ENCODE results near the gene SNX8.

SNX8 gene

DNA sequence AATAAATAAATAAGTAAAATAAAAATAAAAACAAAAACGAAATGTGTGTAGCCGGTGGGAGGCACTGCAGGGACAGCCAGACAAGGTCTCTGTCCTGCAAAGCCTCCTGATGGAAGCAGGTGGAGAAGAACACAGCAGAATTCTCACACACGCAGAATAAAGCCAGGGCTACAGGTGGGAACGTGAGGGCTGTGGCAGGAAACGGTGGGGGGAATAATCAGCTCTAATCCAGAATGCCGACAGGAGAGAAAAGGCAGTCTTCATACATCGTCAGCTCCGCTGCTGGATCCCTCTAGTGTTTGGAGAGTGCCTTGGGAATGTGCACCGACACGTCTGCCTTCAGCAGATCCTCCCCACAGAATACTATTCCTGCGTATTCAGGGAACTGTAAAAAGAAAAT lies 6.8 kb upstream of the SNX8 start:
- TF ChIP-seq EGR1 (IDR thresholded peaks at IDR 0.05) = no peak
- no peak for TF ChIP-seq TCF12 (IDR thresholded peaks at IDR 0.05; ENCODE audit: low read depth)
- no peak for TF ChIP-seq RAD21 (IDR thresholded peaks at IDR 0.05; ENCODE audit: low read depth)
- no peak for TF ChIP-seq CREB1 (IDR thresholded peaks at IDR 0.05; ENCODE audit: low read depth)
- no peak for TF ChIP-seq ZBTB7A (IDR thresholded peaks at IDR 0.05; ENCODE audit: low read depth)
- no peak for TF ChIP-seq CEBPB (IDR thresholded peaks at IDR 0.05)
- TF ChIP-seq, protein P1, sequence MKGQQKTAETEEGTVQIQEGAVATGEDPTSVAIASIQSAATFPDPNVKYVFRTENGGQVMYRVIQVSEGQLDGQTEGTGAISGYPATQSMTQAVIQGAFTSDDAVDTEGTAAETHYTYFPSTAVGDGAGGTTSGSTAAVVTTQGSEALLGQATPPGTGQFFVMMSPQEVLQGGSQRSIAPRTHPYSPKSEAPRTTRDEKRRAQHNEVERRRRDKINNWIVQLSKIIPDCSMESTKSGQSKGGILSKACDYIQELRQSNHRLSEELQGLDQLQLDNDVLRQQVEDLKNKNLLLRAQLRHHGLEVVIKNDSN (IDR thresholded peaks at IDR 0.05) = no peak
- no peak for TF ChIP-seq TAF1 (IDR thresholded peaks at IDR 0.05; ENCODE audit: low read depth)
- no peak for TF ChIP-seq NFIC (IDR thresholded peaks at IDR 0.05)
- no peak for TF ChIP-seq TEAD4 (IDR thresholded peaks at IDR 0.05)
- TF ChIP-seq, protein P2, sequence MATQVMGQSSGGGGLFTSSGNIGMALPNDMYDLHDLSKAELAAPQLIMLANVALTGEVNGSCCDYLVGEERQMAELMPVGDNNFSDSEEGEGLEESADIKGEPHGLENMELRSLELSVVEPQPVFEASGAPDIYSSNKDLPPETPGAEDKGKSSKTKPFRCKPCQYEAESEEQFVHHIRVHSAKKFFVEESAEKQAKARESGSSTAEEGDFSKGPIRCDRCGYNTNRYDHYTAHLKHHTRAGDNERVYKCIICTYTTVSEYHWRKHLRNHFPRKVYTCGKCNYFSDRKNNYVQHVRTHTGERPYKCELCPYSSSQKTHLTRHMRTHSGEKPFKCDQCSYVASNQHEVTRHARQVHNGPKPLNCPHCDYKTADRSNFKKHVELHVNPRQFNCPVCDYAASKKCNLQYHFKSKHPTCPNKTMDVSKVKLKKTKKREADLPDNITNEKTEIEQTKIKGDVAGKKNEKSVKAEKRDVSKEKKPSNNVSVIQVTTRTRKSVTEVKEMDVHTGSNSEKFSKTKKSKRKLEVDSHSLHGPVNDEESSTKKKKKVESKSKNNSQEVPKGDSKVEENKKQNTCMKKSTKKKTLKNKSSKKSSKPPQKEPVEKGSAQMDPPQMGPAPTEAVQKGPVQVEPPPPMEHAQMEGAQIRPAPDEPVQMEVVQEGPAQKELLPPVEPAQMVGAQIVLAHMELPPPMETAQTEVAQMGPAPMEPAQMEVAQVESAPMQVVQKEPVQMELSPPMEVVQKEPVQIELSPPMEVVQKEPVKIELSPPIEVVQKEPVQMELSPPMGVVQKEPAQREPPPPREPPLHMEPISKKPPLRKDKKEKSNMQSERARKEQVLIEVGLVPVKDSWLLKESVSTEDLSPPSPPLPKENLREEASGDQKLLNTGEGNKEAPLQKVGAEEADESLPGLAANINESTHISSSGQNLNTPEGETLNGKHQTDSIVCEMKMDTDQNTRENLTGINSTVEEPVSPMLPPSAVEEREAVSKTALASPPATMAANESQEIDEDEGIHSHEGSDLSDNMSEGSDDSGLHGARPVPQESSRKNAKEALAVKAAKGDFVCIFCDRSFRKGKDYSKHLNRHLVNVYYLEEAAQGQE (IDR thresholded peaks at IDR 0.05; ENCODE audit: low read depth) = no peak
- TF ChIP-seq EP300 (IDR thresholded peaks at IDR 0.05; ENCODE audit: borderline replicate concordance) = no peak
- no peak for TF ChIP-seq FOXM1 (IDR thresholded peaks at IDR 0.05; ENCODE audit: borderline replicate concordance, low read depth)
- TF ChIP-seq YY1 (IDR thresholded peaks at IDR 0.05; ENCODE audit: low read depth) = no peak
- TF ChIP-seq, protein P3, sequence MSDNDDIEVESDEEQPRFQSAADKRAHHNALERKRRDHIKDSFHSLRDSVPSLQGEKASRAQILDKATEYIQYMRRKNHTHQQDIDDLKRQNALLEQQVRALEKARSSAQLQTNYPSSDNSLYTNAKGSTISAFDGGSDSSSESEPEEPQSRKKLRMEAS (IDR thresholded peaks at IDR 0.05) = no peak

DNA sequence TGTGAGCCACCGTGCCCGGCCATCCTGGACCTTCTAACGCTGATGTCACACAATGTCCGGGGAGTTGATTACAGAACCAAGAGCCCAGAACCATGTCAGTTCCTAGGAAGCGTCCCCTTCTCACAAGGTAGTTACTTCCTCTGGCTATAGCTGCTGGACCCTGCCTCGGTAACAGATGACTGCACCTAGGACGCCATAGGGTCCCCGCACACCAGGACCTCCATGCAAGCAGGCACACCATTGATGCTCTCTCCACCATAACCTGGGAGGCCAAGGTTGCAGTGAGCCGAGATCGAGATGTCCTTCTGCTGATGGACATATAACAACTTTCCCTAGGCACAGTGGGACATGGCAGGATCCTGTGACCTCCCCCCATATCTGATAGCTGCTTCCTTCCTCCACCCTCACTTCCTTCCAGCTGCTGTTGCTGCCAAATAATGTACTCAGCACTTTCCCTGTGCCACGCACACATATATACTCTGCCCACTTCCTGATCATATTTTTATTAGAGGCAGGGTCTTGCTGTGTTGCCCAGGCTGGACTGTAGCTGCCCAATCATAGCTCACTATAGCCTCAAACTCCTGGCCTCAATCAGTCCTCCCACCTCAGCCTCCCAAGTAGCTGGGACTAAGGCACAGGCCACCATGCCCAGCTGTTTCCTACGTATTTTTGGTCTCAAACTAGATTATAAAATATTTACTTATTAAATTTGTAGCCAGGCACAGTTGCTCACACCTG lies 3.5 kb upstream of the SNX8 start:
- no peak for TF ChIP-seq TAF1 (IDR thresholded peaks at IDR 0.05; ENCODE audit: low read depth)
- TF ChIP-seq CEBPB (IDR thresholded peaks at IDR 0.05) = no peak
- TF ChIP-seq EGR1 (IDR thresholded peaks at IDR 0.05) = no peak
- TF ChIP-seq, protein P1 (IDR thresholded peaks at IDR 0.05) = no peak
- no peak for TF ChIP-seq EP300 (IDR thresholded peaks at IDR 0.05; ENCODE audit: borderline replicate concordance)
- TF ChIP-seq YY1 (IDR thresholded peaks at IDR 0.05; ENCODE audit: low read depth) = no peak
- TF ChIP-seq, protein P2 (IDR thresholded peaks at IDR 0.05; ENCODE audit: low read depth) = no peak
- no peak for TF ChIP-seq TEAD4 (IDR thresholded peaks at IDR 0.05)
- TF ChIP-seq RAD21 (IDR thresholded peaks at IDR 0.05; ENCODE audit: low read depth) = no peak
- TF ChIP-seq TCF12 (IDR thresholded peaks at IDR 0.05; ENCODE audit: low read depth) = no peak
- TF ChIP-seq FOXM1 (IDR thresholded peaks at IDR 0.05; ENCODE audit: borderline replicate concordance, low read depth) = no peak
- TF ChIP-seq CREB1 (IDR thresholded peaks at IDR 0.05; ENCODE audit: low read depth) = no peak
- no peak for TF ChIP-seq ZBTB7A (IDR thresholded peaks at IDR 0.05; ENCODE audit: low read depth)
- TF ChIP-seq NFIC (IDR thresholded peaks at IDR 0.05) = no peak
- TF ChIP-seq, protein P3 (IDR thresholded peaks at IDR 0.05) = no peak

DNA sequence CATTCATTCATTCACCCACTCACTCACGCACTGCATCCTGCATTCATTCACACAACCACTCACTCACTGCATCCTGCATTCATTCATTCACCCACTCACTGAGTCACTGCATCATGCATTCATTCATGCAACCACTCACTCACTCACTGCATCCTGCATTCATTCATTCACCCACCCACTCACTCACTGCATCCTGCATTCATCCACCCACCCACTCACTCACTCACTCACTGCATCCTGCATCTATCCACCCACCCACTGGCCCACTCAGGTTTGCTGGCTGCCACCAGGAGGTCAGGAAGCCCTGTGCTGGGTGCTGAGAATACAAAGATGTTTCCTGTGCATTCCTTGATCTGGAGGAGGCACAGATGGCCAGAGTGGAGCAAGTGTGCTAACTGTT lies 2.3 kb upstream of the SNX8 start:
- no peak for TF ChIP-seq TAF1 (IDR thresholded peaks at IDR 0.05; ENCODE audit: low read depth)
- TF ChIP-seq, protein P1 (IDR thresholded peaks at IDR 0.05) = no peak
- TF ChIP-seq TCF12 (IDR thresholded peaks at IDR 0.05; ENCODE audit: low read depth) = no peak
- no peak for TF ChIP-seq RAD21 (IDR thresholded peaks at IDR 0.05; ENCODE audit: low read depth)

DNA sequence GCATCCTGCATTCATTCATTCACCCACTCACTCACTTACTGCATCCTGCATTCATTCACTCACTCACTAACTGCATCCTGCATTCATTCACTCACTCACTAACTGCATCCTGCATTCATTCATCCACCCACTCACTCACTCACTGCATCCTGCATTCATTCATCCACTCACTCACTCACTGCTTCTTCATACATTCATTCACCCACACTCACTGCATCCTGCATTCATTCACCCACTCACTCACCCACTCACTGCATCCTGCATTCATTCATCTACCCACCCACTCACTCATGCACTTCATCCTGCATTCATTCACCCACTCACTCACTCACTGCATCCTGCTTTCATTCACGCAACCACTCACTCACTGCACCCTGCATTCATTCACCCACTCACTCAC lies 1.5 kb upstream of the SNX8 start:
- no peak for TF ChIP-seq YY1 (IDR thresholded peaks at IDR 0.05; ENCODE audit: low read depth)
- no peak for TF ChIP-seq EGR1 (IDR thresholded peaks at IDR 0.05)
- TF ChIP-seq EP300 (IDR thresholded peaks at IDR 0.05; ENCODE audit: borderline replicate concordance) = no peak
- no peak for TF ChIP-seq CREB1 (IDR thresholded peaks at IDR 0.05; ENCODE audit: low read depth)
- TF ChIP-seq TEAD4 (IDR thresholded peaks at IDR 0.05) = no peak
- TF ChIP-seq, protein P2 (IDR thresholded peaks at IDR 0.05; ENCODE audit: low read depth) = no peak
- TF ChIP-seq, protein P1 (IDR thresholded peaks at IDR 0.05) = no peak
- TF ChIP-seq TCF12 (IDR thresholded peaks at IDR 0.05; ENCODE audit: low read depth) = no peak
- no peak for TF ChIP-seq TAF1 (IDR thresholded peaks at IDR 0.05; ENCODE audit: low read depth)
- no peak for TF ChIP-seq FOXM1 (IDR thresholded peaks at IDR 0.05; ENCODE audit: borderline replicate concordance, low read depth)
- TF ChIP-seq CEBPB (IDR thresholded peaks at IDR 0.05) = no peak
- TF ChIP-seq, protein P3 (IDR thresholded peaks at IDR 0.05) = no peak
- no peak for TF ChIP-seq NFIC (IDR thresholded peaks at IDR 0.05)
- TF ChIP-seq RAD21 (IDR thresholded peaks at IDR 0.05; ENCODE audit: low read depth) = no peak
- no peak for TF ChIP-seq ZBTB7A (IDR thresholded peaks at IDR 0.05; ENCODE audit: low read depth)

Data from Ishikawa (cell line).